HepG2 (cell line): ENCODE results near the gene IGF2BP3. TPM values are rescaled to one million over a fixed set of nuclear protein-coding genes. Genes with fewer than 3 reads are reported as not detected.
A peak's percentile ranks its signal among the peaks of the same experiment; 100 is the strongest.

ENCODE experiments used
- GFI1 ChIP-seq: sonication (generic); formaldehyde crosslinking; IDR thresholded peaks from 2 replicates; pipeline ENCODE4 v1.5.0; 2020; ENCODE audit warnings: missing genetic modification reagents, mild to moderate bottlenecking, borderline replicate concordance
- ONECUT2 ChIP-seq: sonication (generic); formaldehyde crosslinking; IDR thresholded peaks from 2 replicates; pipeline ENCODE4 v1.4.0; 2020; ENCODE audit warnings: missing genetic modification reagents
- SAP130 ChIP-seq: IDR thresholded peaks from 2 replicates; pipeline ENCODE4 v1.6.1; 2016; ENCODE audit warnings: low read depth
- SATB2 ChIP-seq: sonication (generic); formaldehyde crosslinking; IDR thresholded peaks from 2 replicates; pipeline ENCODE4 v1.5.0; 2020; ENCODE audit warnings: missing genetic modification reagents
- THAP9 ChIP-seq: sonication (generic); formaldehyde crosslinking; IDR thresholded peaks from 2 replicates; pipeline ENCODE4; 2020; ENCODE audit warnings: missing genetic modification reagents, mild to moderate bottlenecking, borderline replicate concordance
- USF2 ChIP-seq, 2 experiments: sonication (generic) in 1 of 2; formaldehyde crosslinking in 1 of 2; IDR thresholded peaks; 2 replicates each; pipeline versions ENCODE4 v1.5.1 to v1.6.1; 2011 to 2020; ENCODE audit warnings: borderline replicate concordance in 1 of 2, low read depth in 1 of 2, low read length in 1 of 2, mild to moderate bottlenecking in 1 of 2, missing genetic modification reagents in 1 of 2, moderate library complexity in 1 of 2
- ZBTB20 ChIP-seq: sonication (generic); formaldehyde crosslinking; IDR thresholded peaks from 2 replicates; pipeline ENCODE4 v1.8.1; 2023; ENCODE audit warnings: missing genetic modification reagents, low read depth, mild to moderate bottlenecking, borderline replicate concordance
- ZBTB46 ChIP-seq: sonication (generic); formaldehyde crosslinking; IDR thresholded peaks from 2 replicates; pipeline ENCODE4 v1.4.0; 2020; ENCODE audit warnings: mild to moderate bottlenecking, missing genetic modification reagents, borderline replicate concordance
- ZEB1 ChIP-seq: IDR thresholded peaks from 2 replicates; pipeline ENCODE4 v1.6.1; 2012; ENCODE audit warnings: mild to moderate bottlenecking, low read depth, inconsistent platforms; ENCODE audit not compliant: insufficient replicate concordance
- ZNF317 ChIP-seq: sonication (generic); formaldehyde crosslinking; IDR thresholded peaks from 2 replicates; pipeline ENCODE4 v1.5.0; 2020; ENCODE audit warnings: mild to moderate bottlenecking, missing genetic modification reagents
- ZNF609 ChIP-seq: sonication (generic); formaldehyde crosslinking; IDR thresholded peaks from 2 replicates; pipeline ENCODE4 v1.4.0; 2020; ENCODE audit warnings: mild to moderate bottlenecking, missing genetic modification reagents, borderline replicate concordance
- ZNF792 ChIP-seq: IDR thresholded peaks from 2 replicates; pipeline ENCODE4 v1.6.1; 2016
- polyA plus RNA-seq, 8 experiments: library from polyadenylated mRNA; depleted of rRNA in 3 of 8; stranded (reverse) in 7 of 8; unstranded in 1 of 8; fragments of >200 nt; fragmentation: Illumina TruSeq in 4 of 8; extraction: Trizol in 4 of 8; gene quantifications; 2 replicates each; pipeline versions ENCODE4 v1.2.1 to v1.2.3, GENCODE V29; 2011 to 2016; ENCODE audit warnings: low read depth in 4 of 8, missing spikeins in 1 of 8, mixed read lengths in 1 of 8; ENCODE audit not compliant: insufficient read depth in 1 of 8
- total RNA-seq, 5 experiments: library from RNA; depleted of rRNA; stranded (reverse); fragments of >200 nt; fragmentation: Illumina TruSeq; extraction: Trizol; gene quantifications; 2 replicates each; pipeline ENCODE4 v1.2.3, GENCODE V29; 2016; ENCODE audit warnings: low read depth in 1 of 5

Gene IGF2BP3
- total and polyA plus RNA-seq, 2 of the 13 experiments (the other 11 are each of a cell fraction or from before 2014, with no cell fraction given) = 37.7 to 39.5 TPM

- TF ChIP-seq ZBTB46 (no peak), ZBTB20 (CRISPR knock-in tag) (peak; percentile 64; the same call in 1 of the 2 replicates), THAP9 (CRISPR knock-in tag) (0 out of 2 replicates have a peak, but pooled peaks have one; percentile 39), ZNF609 (CRISPR knock-in tag) (peak; percentile 46; the same call in 1 of the 2 replicates), ONECUT2 (CRISPR knock-in tag) (peak; percentile 94), ZNF317 (CRISPR knock-in tag) (no peak), GFI1 (CRISPR knock-in tag) (peak; percentile 49; the same call in 1 of the 2 replicates), USF2 (IDR thresholded peaks at IDR 0.05; ENCODE audit: low read depth, low read length) (peak; percentile 67), USF2 (CRISPR knock-in tag; IDR thresholded peaks at IDR 0.05; ENCODE audit: borderline replicate concordance) (peak; percentile 69; the same call in 1 of the 2 replicates), SAP130 (CRISPR knock-in tag) (peak; percentile 79), SATB2 (CRISPR knock-in tag) (no peak), ZEB1 (peak; percentile 8), ZNF792 (CRISPR knock-in tag) (peak; percentile 38; the same call in 1 of the 2 replicates)
Measured at GRCh38 chr7:23470330-23471105, at the start of gene IGF2BP3 (continued).
